C4-2B (cell line): ENCODE results near the gene HMGB2.

Source experiments
- ZFX ChIP-seq: fragments of 450-650 bp; IDR thresholded peaks from 2 replicates; pipeline ENCODE4 v1.6.1; 2017
- TF ChIP-seq, protein P1 (sequence below): fragments of 450-650 bp; conservative IDR thresholded peaks from 2 replicates; pipeline ENCODE4 v1.5.1; 2017; ENCODE audit warnings: mild to moderate bottlenecking

DNA sequence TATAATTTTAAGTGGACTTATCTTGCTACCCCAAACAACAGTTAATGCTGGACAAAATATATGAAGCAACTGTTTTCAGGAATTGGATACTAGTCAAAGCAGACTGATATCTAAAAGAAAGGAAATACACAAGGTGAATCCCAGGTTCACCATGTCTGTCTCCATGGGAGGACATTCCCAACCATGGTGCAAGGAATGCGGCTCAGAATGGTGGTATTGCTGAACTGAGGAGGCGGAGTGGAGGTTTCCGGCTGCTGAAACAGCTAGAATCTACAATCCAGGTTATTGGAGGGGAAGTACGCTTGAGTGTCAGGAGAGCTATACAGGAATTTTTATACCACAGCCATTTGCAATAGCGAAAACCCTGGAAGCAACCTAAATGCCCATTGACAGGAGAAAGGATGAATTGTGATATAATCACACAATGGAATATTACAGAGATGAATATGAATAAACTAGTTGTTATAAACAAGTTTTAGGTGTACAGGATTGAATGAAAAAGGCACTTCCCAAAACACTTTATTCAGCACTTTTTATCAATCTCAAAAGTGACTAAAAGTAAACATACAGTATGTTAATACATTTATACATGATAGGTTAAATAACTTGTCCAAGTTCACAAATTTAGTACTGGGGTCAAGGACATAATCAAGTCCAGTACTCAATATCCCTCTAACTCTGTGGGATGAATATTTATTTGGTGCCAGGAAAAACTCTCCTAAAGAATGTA, 9.0 kb downstream of the HMGB2 start:
- TF ChIP-seq, protein P1, sequence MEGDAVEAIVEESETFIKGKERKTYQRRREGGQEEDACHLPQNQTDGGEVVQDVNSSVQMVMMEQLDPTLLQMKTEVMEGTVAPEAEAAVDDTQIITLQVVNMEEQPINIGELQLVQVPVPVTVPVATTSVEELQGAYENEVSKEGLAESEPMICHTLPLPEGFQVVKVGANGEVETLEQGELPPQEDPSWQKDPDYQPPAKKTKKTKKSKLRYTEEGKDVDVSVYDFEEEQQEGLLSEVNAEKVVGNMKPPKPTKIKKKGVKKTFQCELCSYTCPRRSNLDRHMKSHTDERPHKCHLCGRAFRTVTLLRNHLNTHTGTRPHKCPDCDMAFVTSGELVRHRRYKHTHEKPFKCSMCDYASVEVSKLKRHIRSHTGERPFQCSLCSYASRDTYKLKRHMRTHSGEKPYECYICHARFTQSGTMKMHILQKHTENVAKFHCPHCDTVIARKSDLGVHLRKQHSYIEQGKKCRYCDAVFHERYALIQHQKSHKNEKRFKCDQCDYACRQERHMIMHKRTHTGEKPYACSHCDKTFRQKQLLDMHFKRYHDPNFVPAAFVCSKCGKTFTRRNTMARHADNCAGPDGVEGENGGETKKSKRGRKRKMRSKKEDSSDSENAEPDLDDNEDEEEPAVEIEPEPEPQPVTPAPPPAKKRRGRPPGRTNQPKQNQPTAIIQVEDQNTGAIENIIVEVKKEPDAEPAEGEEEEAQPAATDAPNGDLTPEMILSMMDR: no peak
- no peak for TF ChIP-seq ZFX
